ENCODE measurements around the gene CCNH.

CCNH gene

DNA sequence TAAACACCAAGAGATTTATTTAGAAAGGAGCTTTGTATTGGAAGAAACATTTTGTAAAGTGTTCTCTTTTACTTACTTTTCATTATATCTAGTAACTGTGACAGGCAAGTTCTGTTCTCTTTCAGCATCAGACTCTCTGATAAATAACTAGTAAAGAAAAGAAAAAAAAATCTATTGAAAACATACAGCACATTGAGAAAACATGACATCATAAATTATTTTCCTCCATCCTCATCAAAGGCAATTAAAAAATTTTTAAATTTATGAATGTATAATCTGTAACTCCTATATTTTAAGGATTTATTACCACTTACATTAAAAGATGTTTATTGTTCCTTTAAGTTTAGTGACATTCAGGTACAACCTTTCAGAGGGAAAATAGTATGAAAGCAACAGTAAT lies 11.1 kb downstream of the CCNH start:
- DNase-seq = no peak

DNA sequence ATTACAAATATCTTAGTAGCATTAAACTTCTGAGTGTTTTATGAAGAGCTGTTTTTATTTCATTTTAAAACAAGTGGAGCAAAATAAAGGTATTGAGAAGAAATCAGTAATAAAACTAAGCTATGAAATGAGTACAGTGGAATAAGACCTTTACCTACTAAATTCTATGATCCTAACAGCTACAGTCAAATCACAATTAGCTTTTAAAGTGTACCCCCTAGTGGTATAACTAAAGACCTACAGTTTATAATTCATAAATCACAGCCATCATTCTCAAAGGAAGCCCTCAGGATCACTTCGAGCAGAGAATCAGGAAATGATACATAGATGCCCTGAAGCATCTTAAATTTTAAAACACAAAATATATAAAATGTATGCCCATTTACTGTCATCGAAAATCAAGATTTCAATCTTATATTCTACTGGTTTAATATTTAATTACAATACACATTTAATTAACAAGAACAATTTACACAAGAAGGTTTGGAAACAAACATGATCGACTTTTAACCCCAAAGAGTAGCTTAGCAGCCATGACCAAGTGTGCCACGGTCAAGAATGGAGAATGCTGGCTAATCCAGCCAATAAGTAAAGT lies 12.3 kb downstream of the CCNH start:
- DNase-seq = peak; percentile 56

GRCh38 chr5:87399720-87400119 lies 13.0 kb downstream of the CCNH start:
- no peak for DNase-seq

- DNase-seq = no peak
Measured at GRCh38 chr5:87398981-87399614, 13.6 kb downstream of the CCNH start.

GRCh38 chr5:87394411-87395165 lies 18.1 kb downstream of the CCNH start:
- no peak for DNase-seq

DNA sequence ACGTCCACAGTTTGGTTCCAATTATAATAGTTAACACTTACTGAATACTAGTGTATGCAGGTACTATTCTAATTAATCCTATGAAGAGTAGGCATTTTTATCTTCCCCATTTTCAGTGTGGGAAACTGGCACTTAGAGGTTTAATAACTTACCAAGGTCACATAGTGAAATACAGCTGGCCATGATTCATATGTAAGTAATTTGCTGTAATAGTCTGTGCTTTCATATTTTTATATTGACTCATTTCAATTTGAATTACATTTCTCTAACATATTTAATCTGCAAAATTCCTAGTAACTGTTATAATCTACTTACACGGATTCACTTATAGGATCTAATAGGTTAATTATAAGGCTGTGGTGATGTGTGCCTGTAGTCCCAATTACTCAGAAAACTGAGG lies 19.4 kb downstream of the CCNH start:
- DNase-seq = no peak

DNA sequence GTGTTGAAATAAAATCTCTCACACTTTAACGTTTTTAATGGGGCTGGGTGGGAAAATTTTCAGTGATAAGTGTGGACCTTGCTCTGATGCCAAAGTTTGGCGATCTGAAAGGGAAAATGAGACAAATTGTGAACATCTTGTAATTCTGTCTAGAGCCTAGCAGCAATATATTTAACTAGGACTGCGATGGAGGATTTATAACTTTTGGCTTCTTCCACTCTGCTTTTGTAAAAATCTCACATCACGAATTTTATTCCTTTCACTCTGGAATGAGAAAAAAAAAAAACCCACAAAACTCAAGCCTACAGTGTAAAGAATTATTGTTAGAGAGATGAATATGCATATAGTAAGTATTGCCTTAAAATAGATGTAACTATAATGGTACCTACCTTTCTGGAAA lies 19.9 kb downstream of the CCNH start:
- DNase-seq = no peak

- DNase-seq = no peak
Measured at GRCh38 chr5:87392170-87392569, 20.6 kb downstream of the CCNH start.

DNA sequence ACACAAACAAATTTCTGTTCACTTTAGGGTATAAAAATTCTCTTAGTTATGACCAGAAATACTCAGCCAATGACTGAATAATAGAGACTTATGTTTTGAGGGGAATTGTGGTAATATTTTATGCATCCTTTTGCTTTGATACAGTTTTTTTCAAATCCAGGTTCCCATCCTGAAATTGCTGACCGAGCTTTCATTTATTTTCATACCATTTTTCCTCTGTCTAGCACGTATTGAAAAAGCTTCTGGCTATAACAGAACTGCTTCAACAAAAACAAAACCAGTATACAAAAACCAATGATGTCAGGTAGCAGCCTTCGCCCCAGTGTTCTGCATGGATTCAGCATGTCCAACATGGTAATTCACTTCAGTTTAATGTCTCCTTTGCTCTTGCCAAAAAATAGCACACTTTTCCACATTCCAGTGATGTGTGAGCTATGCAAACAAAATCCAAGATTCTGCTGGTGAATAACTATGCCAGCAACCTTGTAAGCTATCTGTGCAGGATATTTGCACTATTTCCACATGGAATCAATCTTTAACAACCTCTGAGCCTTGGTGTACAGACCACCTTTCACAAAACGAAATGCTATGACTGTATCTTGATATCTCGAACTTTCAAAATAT lies 22.0 kb downstream of the CCNH start:
- DNase-seq = no peak

GRCh38 chr5:87390075-87390474 lies 22.7 kb downstream of the CCNH start:
- no peak for DNase-seq

DNA sequence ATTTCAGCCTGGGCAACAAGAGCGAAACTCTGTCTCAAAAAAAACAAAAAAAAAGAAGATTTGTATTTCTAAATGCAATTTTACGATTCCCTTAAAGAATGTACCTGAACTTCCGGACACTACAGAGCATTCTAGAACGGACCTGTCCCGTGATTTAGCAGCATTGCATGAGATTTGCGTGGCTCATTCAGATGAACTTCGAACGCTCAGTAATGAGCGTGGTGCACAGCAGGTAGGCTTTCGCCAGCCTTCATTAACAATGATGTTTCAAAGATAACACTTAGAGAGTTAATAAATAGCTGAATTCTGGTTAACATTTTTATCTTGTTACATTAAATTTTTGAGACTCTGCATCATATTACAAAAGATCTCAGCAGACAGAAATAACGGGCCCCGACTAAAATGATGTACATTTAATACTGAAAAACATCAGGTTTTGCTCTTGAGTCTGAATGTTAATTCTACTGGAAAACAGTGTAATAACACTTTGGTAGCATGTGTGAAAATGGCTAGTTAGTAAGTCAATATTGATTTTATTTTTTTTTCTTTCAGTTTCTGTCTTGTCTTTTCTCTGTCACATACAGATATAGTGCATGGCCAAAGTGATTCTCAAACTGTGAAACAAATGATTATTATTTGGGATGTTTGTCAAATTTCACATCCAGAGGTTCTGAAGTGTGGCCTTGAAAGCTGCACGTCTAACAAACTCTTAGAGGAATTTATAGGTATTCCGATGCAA lies 23.3 kb downstream of the CCNH start:
- no peak for DNase-seq

DNA sequence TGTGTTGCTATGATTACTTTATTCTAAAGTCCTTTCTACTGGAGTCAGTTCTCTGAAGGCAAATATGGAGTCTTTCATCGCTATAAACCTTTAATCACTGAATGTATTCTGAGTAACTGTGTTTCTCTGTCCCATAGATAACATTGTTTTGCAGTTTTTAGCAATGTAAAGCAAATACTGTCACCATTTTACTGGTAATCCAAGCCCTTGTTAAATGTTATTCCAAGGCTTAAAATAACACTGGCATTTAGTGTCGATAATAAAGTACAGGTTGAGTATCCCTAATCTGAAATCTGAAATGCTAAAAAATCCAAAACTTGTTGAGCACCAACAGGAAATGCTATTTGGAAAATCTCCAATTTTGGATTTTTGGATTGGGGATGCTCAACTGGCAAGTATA lies 24.6 kb downstream of the CCNH start:
- no peak for DNase-seq

DNA sequence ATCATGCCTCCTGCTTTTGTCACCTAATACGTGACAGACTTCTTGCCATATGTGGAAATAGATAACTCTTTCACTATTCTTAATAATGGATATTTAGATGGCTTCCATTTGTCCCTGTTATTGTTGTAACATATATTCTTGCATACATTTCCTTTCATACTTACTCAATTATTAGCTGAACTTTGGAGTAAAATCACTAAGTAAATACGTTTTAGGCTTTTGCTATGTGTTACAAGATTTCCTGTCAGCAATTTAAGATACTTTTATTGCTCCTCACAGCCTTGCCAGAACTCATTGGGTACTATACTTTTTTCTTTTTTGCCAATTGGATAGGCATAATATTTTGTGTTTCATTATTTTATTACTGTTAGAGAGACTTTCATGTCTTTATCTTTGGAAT lies 26.9 kb downstream of the CCNH start:
- no peak for DNase-seq

DNA sequence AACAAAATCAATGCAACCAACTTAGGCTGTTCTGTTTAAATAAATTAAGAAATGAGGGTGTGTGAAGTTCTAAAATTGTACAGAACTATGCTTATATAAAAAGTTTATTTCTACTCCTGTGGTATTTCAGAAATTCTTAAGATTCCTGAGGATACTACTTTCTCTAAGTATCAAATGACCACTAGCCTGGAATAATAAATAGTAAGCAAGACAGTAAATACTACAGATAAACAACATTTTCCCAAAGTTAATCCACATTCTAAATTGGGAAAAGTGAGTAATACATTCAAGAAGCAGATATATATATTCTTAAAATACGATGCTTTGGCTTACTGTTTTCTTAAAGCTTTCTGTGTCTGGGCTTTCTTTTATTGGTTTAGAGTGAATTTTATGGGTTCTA lies 29.5 kb downstream of the CCNH start:
- no peak for DNase-seq

GRCh38 chr5:87382224-87382623 lies 30.5 kb downstream of the CCNH start:
- DNase-seq = no peak

DNA sequence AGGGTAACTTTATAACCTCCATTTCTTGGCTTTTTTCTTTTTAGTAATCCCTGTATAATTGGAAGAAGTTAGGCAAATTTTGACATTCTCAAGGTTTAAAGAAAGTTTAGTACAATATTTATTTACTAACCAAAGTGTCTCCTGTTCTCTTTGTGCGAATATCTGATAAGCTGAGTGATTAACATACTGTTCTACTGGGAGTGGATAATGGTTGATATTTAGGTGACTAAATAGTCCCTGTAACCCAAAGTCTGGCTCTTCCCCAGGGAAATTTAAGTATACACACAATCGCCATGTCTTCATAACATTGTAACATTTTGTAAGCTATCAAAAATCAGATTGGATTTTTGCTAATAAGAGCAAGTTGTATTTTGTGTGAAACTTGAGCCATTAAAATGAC lies 40.0 kb downstream of the CCNH start:
- DNase-seq = no peak

DNA sequence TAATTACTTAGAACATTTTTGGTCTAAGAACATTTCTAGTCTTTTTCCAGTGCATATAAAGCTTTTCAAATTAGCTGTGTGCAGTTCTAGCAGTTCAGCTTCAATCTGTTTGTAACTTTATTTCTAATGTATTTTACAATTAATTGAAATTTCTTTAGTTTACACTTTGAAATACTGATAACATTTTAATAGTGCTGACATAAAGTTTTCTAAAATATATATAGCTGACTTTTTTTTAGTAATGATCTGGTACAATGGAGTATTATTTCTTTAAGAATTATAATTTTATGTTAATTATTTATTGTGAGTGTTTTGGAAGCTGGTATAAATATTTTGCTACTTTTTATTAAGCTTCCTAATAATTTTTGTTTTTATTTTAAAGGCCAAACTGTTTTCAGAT lies 43.3 kb downstream of the CCNH start:
- DNase-seq = no peak

DNA sequence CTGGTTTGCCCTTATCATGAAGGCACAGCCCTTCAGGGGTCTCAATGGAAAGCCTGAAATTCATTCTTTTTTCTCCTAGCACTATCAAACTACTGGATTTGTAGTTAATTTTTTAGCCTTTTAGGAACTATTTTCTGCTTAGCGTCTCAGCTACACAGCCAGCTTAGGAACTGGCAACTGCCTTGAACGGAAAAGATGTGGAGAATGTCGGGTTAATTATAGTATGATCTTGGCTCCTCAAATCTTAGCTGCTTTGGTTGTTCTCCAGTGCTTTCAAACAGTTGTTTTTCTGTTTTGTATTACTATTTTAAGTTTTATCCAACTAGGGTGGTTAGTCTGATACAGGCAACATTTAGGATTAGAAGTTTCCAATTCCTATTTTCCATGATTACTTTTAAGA lies 44.1 kb downstream of the CCNH start:
- no peak for DNase-seq

GRCh38 chr5:87367243-87367642 lies 45.5 kb downstream of the CCNH start:
- DNase-seq = no peak

DNA sequence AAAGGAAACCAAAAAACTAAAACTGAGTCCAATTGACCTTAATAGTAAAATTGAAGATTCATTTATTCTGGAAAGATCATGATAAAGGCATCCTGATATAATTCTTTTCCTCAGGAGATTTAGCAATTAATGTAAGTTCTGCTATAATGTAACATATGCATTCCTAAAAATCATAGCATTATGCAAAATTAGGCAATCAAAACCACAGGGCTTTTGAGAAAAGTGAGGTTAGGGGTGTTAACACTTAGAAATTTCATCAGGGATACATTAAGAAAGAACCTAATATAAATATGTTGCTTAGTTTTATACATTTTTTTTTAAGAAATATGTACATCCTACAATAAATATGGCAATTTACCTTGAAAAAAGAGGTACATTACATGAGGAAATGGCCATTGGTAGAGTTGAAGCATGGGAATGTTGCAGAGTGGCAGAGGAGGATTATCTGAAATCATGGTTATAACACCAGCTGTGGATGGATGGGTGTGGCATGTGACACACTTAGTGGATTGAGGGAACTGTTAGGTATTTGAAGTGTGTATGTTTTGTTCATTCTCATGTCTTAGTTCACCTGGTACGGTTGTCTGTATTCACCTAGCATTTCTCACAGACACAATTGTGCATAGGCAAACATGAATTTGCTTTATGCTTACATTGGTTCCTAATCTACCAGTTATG lies 51.1 kb downstream of the CCNH start:
- DNase-seq = no peak

DNA sequence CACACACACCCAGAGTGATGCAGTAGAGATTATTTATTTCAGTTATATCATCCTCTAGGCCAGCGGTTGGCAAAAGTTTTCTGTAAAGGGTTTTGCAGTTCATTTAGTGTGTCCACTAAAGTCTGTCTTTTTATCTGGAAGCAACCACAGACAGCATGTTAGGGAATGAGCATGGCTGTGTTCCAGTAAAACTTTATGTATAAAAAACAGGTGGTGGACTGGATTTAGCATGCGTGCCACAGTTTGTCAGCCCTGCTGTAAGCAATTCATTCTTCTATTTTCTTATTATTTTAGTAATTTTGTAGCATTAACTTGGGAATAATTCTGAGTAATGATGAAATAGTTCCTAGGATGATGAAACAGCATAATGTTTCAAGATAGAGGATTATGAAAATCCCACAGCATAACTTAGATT lies 51.7 kb downstream of the CCNH start:
- no peak for DNase-seq

DNA sequence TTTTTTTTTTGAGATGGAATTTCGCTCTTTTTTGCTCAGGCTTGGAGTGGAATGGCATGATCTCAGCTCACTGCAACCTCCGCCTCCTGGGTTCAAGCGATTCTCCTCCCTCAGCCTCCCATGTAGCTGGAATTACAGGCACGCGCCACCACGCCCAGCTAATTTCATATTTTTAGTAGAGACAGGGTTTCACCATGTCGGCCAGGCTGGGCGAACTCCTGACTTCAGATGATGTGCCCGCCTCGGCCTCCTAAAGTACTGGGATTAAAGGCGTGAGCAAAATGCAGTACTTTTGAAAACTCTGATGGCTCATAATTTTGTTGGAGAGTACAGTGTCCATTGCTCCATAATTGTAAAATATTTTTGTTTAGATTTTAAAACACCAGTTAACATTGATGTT lies 52.6 kb downstream of the CCNH start:
- no peak for DNase-seq

DNA sequence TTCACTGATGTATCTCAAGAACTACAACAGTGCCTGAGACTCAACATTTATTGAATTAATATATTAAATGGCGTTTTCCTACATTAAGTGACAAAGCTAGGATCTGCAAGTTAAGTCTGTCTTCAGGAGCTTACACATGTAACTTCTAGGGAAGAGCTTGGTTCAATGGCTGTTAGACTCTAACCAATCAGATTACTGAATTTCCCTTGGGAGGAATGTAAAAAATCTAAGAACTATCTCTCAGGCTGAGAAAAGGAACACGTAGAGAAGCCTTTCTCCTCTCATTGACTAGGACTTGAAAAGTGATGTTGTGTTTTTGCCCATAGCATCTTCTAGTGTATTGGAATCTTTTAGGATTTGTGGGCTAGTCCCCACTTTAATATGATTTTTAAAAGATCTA lies 53.6 kb downstream of the CCNH start:
- DNase-seq = no peak
